AG04450 (cell line): ENCODE results near the gene USP1. TPM values are rescaled to one million over a fixed set of nuclear protein-coding genes. Genes with fewer than 3 reads are reported as not detected.

Source experiments
- CTCF ChIA-PET: fragments of 300-600, 350-600 bp; formaldehyde crosslinking; extraction: SDS; loops from one replicate; lab custom pipeline; 2022; ENCODE audit warnings: antibody characterized with exemption, inconsistent platforms; lab: Charles Lee
- POLR2A ChIA-PET: fragments of 350-600 bp; formaldehyde crosslinking; extraction: SDS; loops from one replicate; lab custom pipeline; 2021; ENCODE audit warnings: antibody characterized with exemption, inconsistent platforms; lab: Yijun Ruan, JAX
- DNase-seq: peaks from one replicate; pipeline ENCODE4 v3.0.0-alpha.2; 2011; ENCODE audit warnings: low read depth, low spot score
- H3K27ac ChIP-seq: one replicate; pipeline ENCODE4 v1.5.1; 2012; ENCODE audit warnings: low read depth, low read length, control low read depth
- H3K27me3 ChIP-seq: one replicate; pipeline ENCODE4 v1.6.0; 2012; ENCODE audit warnings: low read length; ENCODE audit not compliant: control insufficient read depth, insufficient read depth
- H3K4me3 ChIP-seq: 2 replicates; pipeline ENCODE4 v1.5.1; 2011; ENCODE audit warnings: mild to moderate bottlenecking, low read depth, low read length, control low read depth
- H3K9me3 ChIP-seq: 2 replicates; pipeline ENCODE4 v1.5.1; 2012; ENCODE audit warnings: low read length; ENCODE audit not compliant: control insufficient read depth, insufficient read depth
- CTCF ChIP-seq: IDR thresholded peaks from 2 replicates; pipeline ENCODE4 v1.5.1; 2011; ENCODE audit warnings: low read depth, low read length, control low read depth, inconsistent platforms
- polyA plus RNA-seq: library from polyadenylated mRNA; depleted of rRNA; stranded (reverse); fragments of >200 nt; gene quantifications from 2 replicates; pipeline ENCODE4 v1.2.3, GENCODE V29; 2011

USP1 gene
- polyA plus RNA-seq, 1 experiment: 13.8 TPM

GRCh38 chr1:62392951-62393350, 43.9 kb upstream of the USP1 start:
- POLR2A ChIA-PET: no interaction called here
- Histone ChIP-seq H3K9me3 (no peaks in the 10 kb centered on the region), H3K27ac (no peak overlapping the region), H3K27me3 (peaks cover 4% of the 10 kb centered on the region), H3K4me3 (no peak overlapping the region)
- TF ChIP-seq CTCF: no peak
- DNase-seq: no peak
- CTCF ChIA-PET: interaction anchor here (0.7 kb wide), 1 partner anchor 217 kb away, joined by 3 read pairs; no protein-coding TSS in a partner anchor

GRCh38 chr1:62394646-62395045, 42.2 kb upstream of the USP1 start:
- DNase-seq: no peak
- no peak for TF ChIP-seq CTCF
- CTCF ChIA-PET: interaction anchor here (1.5 kb wide), 1 partner anchor 13 kb away, joined by 4 read pairs; no protein-coding TSS in a partner anchor
- Histone ChIP-seq H3K27me3 (peaks cover 2% of the 10 kb centered on the region), H3K4me3 (no peak overlapping the region), H3K27ac (no peak overlapping the region), H3K9me3 (no peaks in the 10 kb centered on the region)
- POLR2A ChIA-PET: no interaction called here

- Histone ChIP-seq H3K9me3 (no peaks in the 10 kb centered on the region), H3K4me3 (no peak overlapping the region), H3K27me3 (peaks cover 2% of the 10 kb centered on the region), H3K27ac (no peak overlapping the region)
- DNase-seq: no peak
- ChIA-PET POLR2A (no interaction called here), CTCF (interaction anchor here (1.5 kb wide), 1 partner anchor 12 kb away, joined by 4 read pairs; no protein-coding TSS in a partner anchor)
- TF ChIP-seq CTCF: no peak
Observed at GRCh38 chr1:62395291-62395690, 41.6 kb upstream of the USP1 start.

- CTCF ChIA-PET: no interaction called here
Observed at GRCh38 chr1:62396871-62397270, 40.0 kb upstream of the USP1 start.

GRCh38 chr1:62397301-62397700, 39.5 kb upstream of the USP1 start:
- DNase-seq: no peak
- H3K27me3 ChIP-seq: no peaks in the 10 kb centered on the region
- ChIA-PET CTCF (no interaction called here), POLR2A (no interaction called here)
- H3K4me3 ChIP-seq: no peak overlapping the region
- TF ChIP-seq CTCF: no peak
- no peaks in the 10 kb centered on the region for H3K9me3 ChIP-seq
- no peak overlapping the region for H3K27ac ChIP-seq

More at GRCh38 chr1:62396871-62397270, 40.0 kb upstream of the USP1 start:
- H3K27me3 ChIP-seq: peaks cover 1% of the 10 kb centered on the region
- H3K9me3 ChIP-seq: no peaks in the 10 kb centered on the region
- TF ChIP-seq CTCF: no peak
- POLR2A ChIA-PET: no interaction called here
- H3K4me3 ChIP-seq: no peak overlapping the region
- no peak for DNase-seq
- no peak overlapping the region for H3K27ac ChIP-seq
